Osteoblast (primary cell): ENCODE data around the gene SIPA1L3. TPM values are rescaled to one million over a fixed set of nuclear protein-coding genes. Genes with fewer than 3 reads are reported as not detected.

Experiments used
- DNase-seq: peaks from one replicate; pipeline ENCODE4 v3.0.0; 2011; ENCODE audit warnings: low spot score, mixed read lengths; ENCODE audit not compliant: insufficient read length; ENCODE audit errors: missing footprints
- H2AFZ ChIP-seq: 2 replicates; pipeline ENCODE4 v1.6.0; 2011; ENCODE audit warnings: mild to moderate bottlenecking, low read length
- H3K27ac ChIP-seq: 2 replicates; pipeline ENCODE4 v1.5.1; 2011; ENCODE audit warnings: mild to moderate bottlenecking, low read depth, low read length, moderate library complexity
- H3K27me3 ChIP-seq: 2 replicates; pipeline ENCODE4 v1.6.0; 2012; ENCODE audit warnings: mild to moderate bottlenecking, control low read depth, inconsistent platforms, low read length, moderate library complexity; ENCODE audit not compliant: insufficient read depth
- H3K36me3 ChIP-seq: 2 replicates; pipeline ENCODE4 v1.5.1; 2011; ENCODE audit warnings: mild to moderate bottlenecking, low read length, control low read depth, moderate library complexity; ENCODE audit not compliant: insufficient read depth
- H3K4me1 ChIP-seq: 2 replicates; pipeline ENCODE4 v1.5.1; 2011; ENCODE audit warnings: mild to moderate bottlenecking, low read length, control low read depth, moderate library complexity; ENCODE audit not compliant: insufficient read depth
- H3K4me2 ChIP-seq: 2 replicates; pipeline ENCODE4 v1.6.0; 2011; ENCODE audit warnings: mild to moderate bottlenecking, low read length; ENCODE audit not compliant: insufficient read depth
- H3K4me3 ChIP-seq: fragments of 200-600 bp; sonication (generic); 3 replicates; pipeline ENCODE4 v1.5.1; 2012; ENCODE audit warnings: mild to moderate bottlenecking, low read length, inconsistent platforms; ENCODE audit not compliant: insufficient read depth
- H3K79me2 ChIP-seq: 2 replicates; pipeline ENCODE4 v1.6.0; 2012; ENCODE audit warnings: mild to moderate bottlenecking, low read length, control low read depth, inconsistent platforms; ENCODE audit not compliant: insufficient read depth
- H3K9me3 ChIP-seq: 2 replicates; pipeline ENCODE4 v1.5.1; 2011; ENCODE audit warnings: low read depth, low read length, control low read depth
- H4K20me1 ChIP-seq: 2 replicates; pipeline ENCODE4 v1.6.0; 2012; ENCODE audit warnings: mild to moderate bottlenecking, low read length, control low read depth; ENCODE audit not compliant: insufficient read depth
- CTCF ChIP-seq: IDR thresholded peaks from 2 replicates; pipeline ENCODE4 v1.5.1; 2011; ENCODE audit warnings: mild to moderate bottlenecking, low read depth, low read length, moderate library complexity; ENCODE audit errors: extremely low read depth
- total RNA-seq: library from RNA; depleted of rRNA; stranded (reverse); fragments of >200 nt; gene quantifications from 2 replicates; pipeline ENCODE4 v1.2.3, GENCODE V29; 2012

Gene SIPA1L3
- total RNA-seq, 1 donor, result 17.4 TPM

DNA sequence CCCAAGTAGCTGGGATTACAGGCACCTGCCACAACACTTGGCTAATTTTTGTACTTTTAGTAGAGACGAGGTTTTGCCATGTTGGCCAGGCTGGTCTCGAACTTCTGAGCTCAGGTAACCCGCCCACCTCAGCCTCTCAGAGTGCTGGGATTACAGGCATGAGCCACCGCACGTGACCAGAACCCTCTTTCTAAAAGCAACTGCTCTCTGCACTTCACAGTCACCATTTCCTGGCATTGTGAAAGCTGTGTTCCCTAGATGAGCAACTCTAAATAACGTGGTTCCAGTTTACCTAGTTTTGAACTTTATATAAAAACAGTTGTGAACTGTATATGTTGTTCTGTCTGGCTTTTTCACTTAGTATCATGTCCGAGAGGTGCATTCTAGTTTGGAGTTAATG is 152.9 kb downstream of the SIPA1L3 start:
- DNase-seq, result no peak
- peaks cover 70% of the 10 kb centered on the region for H3K79me2 ChIP-seq
- no peak for TF ChIP-seq CTCF
- no peak overlapping the region for H3K4me2 ChIP-seq
- H3K36me3 ChIP-seq, result peaks cover 1% of the 10 kb centered on the region
- H3K4me3 ChIP-seq, result no peak overlapping the region
- H3K27me3 ChIP-seq, result no peaks in the 10 kb centered on the region
- no peaks in the 10 kb centered on the region for H3K9me3 ChIP-seq
- H3K27ac ChIP-seq, result no peak overlapping the region
- peaks cover 10% of the 10 kb centered on the region for H3K4me1 ChIP-seq
- H2AFZ ChIP-seq, result no peak overlapping the region
- no peaks in the 10 kb centered on the region for H4K20me1 ChIP-seq

DNA sequence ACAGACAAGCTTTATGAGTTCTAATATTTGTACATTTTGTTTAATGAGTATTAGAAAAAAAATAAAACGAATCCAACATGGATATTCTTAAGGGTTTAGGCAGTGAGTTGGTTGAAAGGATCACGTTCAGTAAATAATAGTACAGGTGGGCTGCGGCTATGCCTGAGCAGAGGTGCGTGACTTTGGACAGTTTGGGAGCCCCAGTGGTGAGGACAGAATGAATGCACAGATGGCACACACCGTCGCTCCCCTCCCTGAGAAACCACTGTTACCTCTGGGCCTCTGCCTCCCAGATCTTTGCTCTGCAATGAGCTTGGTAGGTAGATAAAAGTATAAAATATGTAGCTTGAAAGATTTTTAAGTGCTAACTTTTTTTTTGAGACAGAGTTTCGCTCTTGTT is 153.3 kb downstream of the SIPA1L3 start:
- Histone ChIP-seq H3K79me2 (peaks cover 69% of the 10 kb centered on the region), H3K4me3 (no peak overlapping the region), H3K4me1 (peaks cover 10% of the 10 kb centered on the region), H3K9me3 (no peaks in the 10 kb centered on the region), H4K20me1 (no peaks in the 10 kb centered on the region), H3K27ac (no peak overlapping the region), H3K4me2 (no peak overlapping the region), H2AFZ (no peak overlapping the region), H3K36me3 (no peaks in the 10 kb centered on the region), H3K27me3 (no peaks in the 10 kb centered on the region)
- no peak for DNase-seq
- TF ChIP-seq CTCF, result no peak

- peak; percentile 94 for DNase-seq
- H4K20me1 ChIP-seq, result no peaks in the 10 kb centered on the region
- H3K4me1 ChIP-seq, result peaks cover 10% of the 10 kb centered on the region
- peak overlapping the region; percentile 52 for H3K27ac ChIP-seq
- H3K4me2 ChIP-seq, result peak overlapping the region; percentile 32
- no peaks in the 10 kb centered on the region for H3K9me3 ChIP-seq
- H3K36me3 ChIP-seq, result no peaks in the 10 kb centered on the region
- peaks cover 62% of the 10 kb centered on the region for H3K79me2 ChIP-seq
- H2AFZ ChIP-seq, result no peak overlapping the region
- H3K27me3 ChIP-seq, result no peaks in the 10 kb centered on the region
- no peak for TF ChIP-seq CTCF
- H3K4me3 ChIP-seq, result no peak overlapping the region
Observed at GRCh38 chr19:38061294-38061693, 154.3 kb downstream of the SIPA1L3 start.

DNA sequence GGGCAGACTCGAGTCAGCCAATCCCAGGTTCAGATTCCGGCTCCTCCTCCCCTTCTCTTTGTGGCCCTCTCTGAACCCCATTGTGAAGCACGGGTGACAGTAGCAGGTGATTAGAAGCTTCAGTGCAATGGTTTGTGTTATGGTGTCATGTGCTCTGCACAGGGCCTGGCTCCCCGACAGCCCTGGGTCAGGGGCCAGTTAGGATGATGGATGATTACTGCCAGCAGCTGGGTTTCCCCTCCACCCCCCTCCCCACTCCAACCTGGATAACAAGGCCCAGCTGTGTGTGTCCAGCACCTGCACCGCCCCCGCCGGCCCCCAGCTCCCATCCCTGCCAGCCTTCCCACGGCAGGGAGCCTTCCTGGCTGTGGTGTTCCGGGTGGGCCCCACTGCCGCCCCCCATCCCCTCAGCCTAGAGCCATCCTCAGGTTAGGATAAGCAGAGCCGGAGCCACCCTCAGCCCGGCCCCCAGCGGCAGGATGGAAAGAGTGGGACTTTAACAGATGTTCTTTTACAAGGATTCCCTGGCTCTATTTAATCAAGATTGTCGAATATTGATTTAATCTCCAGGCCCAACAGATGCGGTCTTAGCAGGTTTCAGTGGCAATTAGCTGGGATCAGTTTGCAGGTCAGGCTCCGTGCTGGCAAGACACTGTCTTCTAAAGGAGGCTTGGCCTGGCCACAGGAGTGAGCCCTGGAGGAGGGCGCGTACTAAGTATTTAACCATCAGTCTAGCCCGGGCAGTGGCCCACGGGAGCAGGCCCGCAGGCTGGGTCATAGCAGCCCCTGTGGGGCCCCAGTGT is 156.2 kb downstream of the SIPA1L3 start:
- DNase-seq, result no peak
- H3K79me2 ChIP-seq, result peaks cover 55% of the 10 kb centered on the region
- no peak overlapping the region for H2AFZ ChIP-seq
- no peak overlapping the region for H3K27ac ChIP-seq
- no peaks in the 10 kb centered on the region for H4K20me1 ChIP-seq
- H3K4me3 ChIP-seq, result no peak overlapping the region
- H3K4me2 ChIP-seq, result no peak overlapping the region
- H3K27me3 ChIP-seq, result no peaks in the 10 kb centered on the region
- TF ChIP-seq CTCF, result no peak
- H3K9me3 ChIP-seq, result no peaks in the 10 kb centered on the region
- peaks cover 10% of the 10 kb centered on the region for H3K4me1 ChIP-seq
- H3K36me3 ChIP-seq, result no peaks in the 10 kb centered on the region
